ENCODE measurements around the gene CACNA2D4. TPM values are rescaled to one million over a fixed set of nuclear protein-coding genes. Genes with fewer than 3 reads are reported as not detected.

Gene CACNA2D4
- total and polyA plus RNA-seq, 2 of the 13 experiments (the other 11 are each of a cell fraction or from before 2014, with no cell fraction given): 14.2 to 136 TPM

- no peak for TF ChIP-seq FOXC1 (CRISPR knock-in tag; IDR thresholded peaks at IDR 0.05; ENCODE audit: borderline replicate concordance)
- no peak for TF ChIP-seq NFRKB (IDR thresholded peaks at IDR 0.05)
These were observed 44.6 kb downstream of the CACNA2D4 start (continued) for GRCh38 chr12:1873531-1874510.

DNA sequence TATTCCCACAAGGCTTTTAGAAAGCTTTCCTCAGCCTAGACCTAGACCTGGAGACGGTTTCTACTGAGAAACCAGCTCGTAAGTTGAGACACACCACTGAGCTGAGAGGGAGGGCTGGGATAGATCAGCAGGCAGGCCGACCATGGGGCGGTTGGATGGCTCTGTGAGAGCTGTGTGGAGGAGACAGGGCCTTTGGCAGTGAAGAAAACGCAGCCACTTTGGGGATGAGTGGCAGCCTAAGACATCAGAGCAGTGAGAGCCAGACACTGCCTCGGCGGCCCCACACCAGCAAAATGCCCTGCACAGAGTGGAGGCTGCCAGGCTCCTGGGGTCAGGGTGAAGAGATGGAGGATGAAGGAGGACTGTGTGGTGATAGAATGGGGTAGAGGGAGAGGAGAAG, 46.0 kb downstream of the CACNA2D4 start:
- DNase-seq (ENCODE audit: low spot score) (no peak), ATAC-seq (no peak), FAIRE-seq (no peak)
- ChIA-PET CTCF (ENCODE audit: low intra/inter-chr PET ratio, low total read pairs) (no interaction called here), POLR2A (no interaction called here)
- peaks cover 24% of the 10 kb centered on the region for H3K4me1 ChIP-seq (ENCODE audit: insufficient read depth, low read length)
- BruUV-seq (replicated peaks): no TSS peak
- H3K27ac ChIP-seq (ENCODE audit: extremely low read length, insufficient read depth, low read length): no peak overlapping the region
- no peaks in the 10 kb centered on the region for H3K9me3 ChIP-seq (ENCODE audit: low read length)
- intact Hi-C loops (cut with micrococcal nuclease; ENCODE audit: unreplicated experiment) (no loop called here), in situ Hi-C loops (cut with HindIII; ENCODE audit: extremely low pct_ligation_motif_present, low pct_unique_long_range_greater_than_20kb) (no loop called here)
- H4K20me1 ChIP-seq (ENCODE audit: insufficient read depth, low read length): no peaks in the 10 kb centered on the region
- 47% methylated on average over 7 of the region's 7 CpGs for WGBS (ENCODE audit: low lambda C conversion rate)
- peaks cover 2 to 12% of the 10 kb centered on the region in 2 experiments; a peak in 4 of 5 replicates for H3K27me3 ChIP-seq (ENCODE audit: control insufficient read depth in 1 of 2, insufficient read depth in 2 of 2, low read length in 2 of 2)
- H3K9ac ChIP-seq (ENCODE audit: insufficient read depth, low read depth, low read length): no peak overlapping the region
- no peaks in the 10 kb centered on the region for H3K79me2 ChIP-seq (ENCODE audit: insufficient read depth, low read length)
- no peak overlapping the region for H2AFZ ChIP-seq (ENCODE audit: low read length)
- H3K36me3 ChIP-seq (replicated peaks in 1 of 2; ENCODE audit: control insufficient read depth in 1 of 2, insufficient read depth in 2 of 2, low read length in 2 of 2): no peaks in the 10 kb centered on the region
- no peak for TF ChIP-seq DMAP1 (CRISPR knock-in tag; IDR thresholded peaks at IDR 0.05)
- TF ChIP-seq TCF12 (IDR thresholded peaks at IDR 0.05): no peak
- TF ChIP-seq TCF12 (CRISPR knock-in tag; IDR thresholded peaks at IDR 0.05): no peak
- no peak for TF ChIP-seq CENPT (CRISPR knock-in tag; IDR thresholded peaks at IDR 0.05; ENCODE audit: low read depth)
- TF ChIP-seq E2F5 (CRISPR knock-in tag; conservative IDR thresholded peaks at IDR 0.05): no peak
- no peak for TF ChIP-seq ELF1 (CRISPR knock-in tag; IDR thresholded peaks at IDR 0.05)
- TF ChIP-seq ZNF766 (CRISPR knock-in tag; IDR thresholded peaks at IDR 0.05; ENCODE audit: borderline replicate concordance): no peak
- no peak for TF ChIP-seq U2AF1 (optimal IDR thresholded peaks at IDR 0.05; ENCODE audit: low read depth, low read length)
- no peak for TF ChIP-seq DR1 (CRISPR knock-in tag; IDR thresholded peaks at IDR 0.05)
- TF ChIP-seq ZNF101 (CRISPR knock-in tag; IDR thresholded peaks at IDR 0.05; ENCODE audit: borderline replicate concordance, low read depth): no peak
- TF ChIP-seq PCBP1 (IDR thresholded peaks at IDR 0.05; ENCODE audit: borderline replicate concordance, low read depth, low read length): no peak
- TF ChIP-seq, protein P1, sequence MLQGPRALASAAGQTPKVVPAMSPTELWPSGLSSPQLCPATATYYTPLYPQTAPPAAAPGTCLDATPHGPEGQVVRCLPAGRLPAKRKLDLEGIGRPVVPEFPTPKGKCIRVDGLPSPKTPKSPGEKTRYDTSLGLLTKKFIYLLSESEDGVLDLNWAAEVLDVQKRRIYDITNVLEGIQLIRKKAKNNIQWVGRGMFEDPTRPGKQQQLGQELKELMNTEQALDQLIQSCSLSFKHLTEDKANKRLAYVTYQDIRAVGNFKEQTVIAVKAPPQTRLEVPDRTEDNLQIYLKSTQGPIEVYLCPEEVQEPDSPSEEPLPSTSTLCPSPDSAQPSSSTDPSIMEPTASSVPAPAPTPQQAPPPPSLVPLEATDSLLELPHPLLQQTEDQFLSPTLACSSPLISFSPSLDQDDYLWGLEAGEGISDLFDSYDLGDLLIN (CRISPR knock-in tag; IDR thresholded peaks at IDR 0.05; ENCODE audit: borderline replicate concordance): no peak
- no peak for TF ChIP-seq TARDBP (CRISPR knock-in tag; IDR thresholded peaks at IDR 0.05)
- no peak for TF ChIP-seq PHB2 (IDR thresholded peaks at IDR 0.05; ENCODE audit: partially characterized antibody)
- TF ChIP-seq REPIN1 (CRISPR knock-in tag; IDR thresholded peaks at IDR 0.05; ENCODE audit: borderline replicate concordance, low read depth): no peak
- H3K4me3 ChIP-seq (replicated peaks in 1 of 3; ENCODE audit: insufficient read depth in 1 of 3, low read depth in 2 of 3, low read length in 3 of 3): no peak overlapping the region
- no peak overlapping the region for H3K4me2 ChIP-seq (ENCODE audit: low read depth, low read length)
